Thyroid gland (tissue), 4 donors: ENCODE measurements around the gene COL8A1.

ENCODE experiments used
- POLR2A ChIP-seq, 2 donors: fragments of 450-650 bp; IDR thresholded peaks; one replicate each; pipeline ENCODE4 v1.6.1; 2017; ENCODE audit warnings: antibody characterized with exemption in 2 of 2, mild to moderate bottlenecking in 2 of 2, moderate library complexity in 1 of 2
- TF ChIP-seq, protein P1 (sequence below), 6 experiments: fragments of 200-600 bp in 3 of 6; fragments of 450-650 bp in 3 of 6; sonication (generic) in 3 of 6; IDR thresholded peaks; one replicate each; pipeline ENCODE4 v1.5.1; 2016 to 2019; ENCODE audit warnings: antibody characterized with exemption in 6 of 6, mild to moderate bottlenecking in 2 of 6, inconsistent platforms in 1 of 6, moderate library complexity in 1 of 6

DNA sequence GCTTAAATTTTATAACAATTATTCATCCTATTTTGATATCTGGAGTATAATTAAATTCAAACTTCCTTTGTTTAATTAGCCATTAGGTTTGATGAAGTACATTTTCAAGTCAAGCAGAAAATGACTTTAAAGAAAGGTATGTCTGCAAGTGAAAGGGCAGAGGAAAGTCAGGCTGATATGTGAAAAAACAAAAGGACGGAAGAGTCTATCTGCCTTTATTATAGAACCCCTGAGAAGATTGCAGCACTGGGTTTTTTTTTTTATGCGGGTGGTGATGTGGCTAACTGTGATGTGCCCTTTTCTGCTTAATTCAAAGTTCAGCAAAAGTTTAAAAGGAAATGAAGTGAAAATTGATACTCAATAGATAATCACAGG is 83.2 kb downstream of the COL8A1 start:
- TF ChIP-seq, protein P1, sequence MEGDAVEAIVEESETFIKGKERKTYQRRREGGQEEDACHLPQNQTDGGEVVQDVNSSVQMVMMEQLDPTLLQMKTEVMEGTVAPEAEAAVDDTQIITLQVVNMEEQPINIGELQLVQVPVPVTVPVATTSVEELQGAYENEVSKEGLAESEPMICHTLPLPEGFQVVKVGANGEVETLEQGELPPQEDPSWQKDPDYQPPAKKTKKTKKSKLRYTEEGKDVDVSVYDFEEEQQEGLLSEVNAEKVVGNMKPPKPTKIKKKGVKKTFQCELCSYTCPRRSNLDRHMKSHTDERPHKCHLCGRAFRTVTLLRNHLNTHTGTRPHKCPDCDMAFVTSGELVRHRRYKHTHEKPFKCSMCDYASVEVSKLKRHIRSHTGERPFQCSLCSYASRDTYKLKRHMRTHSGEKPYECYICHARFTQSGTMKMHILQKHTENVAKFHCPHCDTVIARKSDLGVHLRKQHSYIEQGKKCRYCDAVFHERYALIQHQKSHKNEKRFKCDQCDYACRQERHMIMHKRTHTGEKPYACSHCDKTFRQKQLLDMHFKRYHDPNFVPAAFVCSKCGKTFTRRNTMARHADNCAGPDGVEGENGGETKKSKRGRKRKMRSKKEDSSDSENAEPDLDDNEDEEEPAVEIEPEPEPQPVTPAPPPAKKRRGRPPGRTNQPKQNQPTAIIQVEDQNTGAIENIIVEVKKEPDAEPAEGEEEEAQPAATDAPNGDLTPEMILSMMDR (IDR thresholded peaks at IDR 0.05) = no peak
- TF ChIP-seq POLR2A (IDR thresholded peaks at IDR 0.05) = no peak
